Astrocyte (in vitro differentiated cells and primary cell): ENCODE data around the gene MEX3C. TPM values are rescaled to one million over a fixed set of nuclear protein-coding genes. Genes with fewer than 3 reads are reported as not detected.

ENCODE experiments used
- DNase-seq: peaks from one replicate; pipeline ENCODE4 v3.0.0-alpha.2; 2010; ENCODE audit warnings: low read depth
- FAIRE-seq: peaks from 2 replicates; lab custom pipeline; 2011; peaks lifted over from hg19 to GRCh38; lab: Jason Lieb, UNC
- H2AFZ ChIP-seq: 2 replicates; pipeline ENCODE4 v1.6.0; 2012; ENCODE audit warnings: low read depth, low read length, inconsistent platforms
- H3K27ac ChIP-seq: 2 replicates; pipeline ENCODE4 v1.5.1; 2011; ENCODE audit warnings: low read depth, low read length, inconsistent platforms
- H3K27me3 ChIP-seq: 2 replicates; pipeline ENCODE4 v1.6.0; 2011; ENCODE audit warnings: low read length, inconsistent platforms; ENCODE audit not compliant: insufficient read depth
- H3K36me3 ChIP-seq: 2 replicates; pipeline ENCODE4 v1.5.1; 2011; ENCODE audit warnings: low read length, inconsistent platforms; ENCODE audit not compliant: insufficient read depth
- H3K4me1 ChIP-seq: 2 replicates; pipeline ENCODE4 v1.5.1; 2011; ENCODE audit warnings: low read length, inconsistent platforms; ENCODE audit not compliant: insufficient read depth
- H3K4me2 ChIP-seq: 2 replicates; pipeline ENCODE4 v1.6.0; 2012; ENCODE audit warnings: low read length, inconsistent platforms
- H3K4me3 ChIP-seq: 2 replicates; pipeline ENCODE4 v1.5.1; 2011; ENCODE audit warnings: low read depth, mild to moderate bottlenecking, low read length, inconsistent platforms; ENCODE audit not compliant: insufficient read depth
- H3K79me2 ChIP-seq: 2 replicates; pipeline ENCODE4 v1.6.0; 2012; ENCODE audit warnings: mild to moderate bottlenecking, low read length, inconsistent platforms; ENCODE audit not compliant: insufficient read depth
- H3K9ac ChIP-seq: 2 replicates; pipeline ENCODE4 v1.6.0; 2012; ENCODE audit warnings: mild to moderate bottlenecking, low read length, inconsistent platforms
- H3K9me3 ChIP-seq: 2 replicates; pipeline ENCODE4 v1.5.1; 2012; ENCODE audit warnings: low read depth, mild to moderate bottlenecking, low read length, inconsistent platforms; ENCODE audit not compliant: insufficient read depth
- H4K20me1 ChIP-seq: 2 replicates; pipeline ENCODE4 v1.6.0; 2012; ENCODE audit warnings: low read length, inconsistent platforms; ENCODE audit not compliant: insufficient read depth
- H3K27ac Mint-ChIP-seq: one replicate; pipeline ENCODE4 v1.8.0; 2021; ENCODE audit warnings: mild to moderate bottlenecking, mixed read lengths; ENCODE audit not compliant: unreplicated experiment
- H3K27me3 Mint-ChIP-seq: one replicate; pipeline ENCODE4 v1.8.0; 2021; ENCODE audit warnings: low read depth, mixed read lengths; ENCODE audit not compliant: unreplicated experiment
- H3K36me3 Mint-ChIP-seq: one replicate; pipeline ENCODE4 v1.8.0; 2021; ENCODE audit warnings: low read depth, mixed read lengths; ENCODE audit not compliant: unreplicated experiment
- H3K4me1 Mint-ChIP-seq: one replicate; pipeline ENCODE4 v1.8.0; 2021; ENCODE audit warnings: low read depth, mixed read lengths; ENCODE audit not compliant: unreplicated experiment
- H3K4me3 Mint-ChIP-seq: one replicate; pipeline ENCODE4 v1.8.0; 2021; ENCODE audit warnings: mild to moderate bottlenecking, moderate library complexity, mixed read lengths; ENCODE audit not compliant: unreplicated experiment
- H3K9me3 Mint-ChIP-seq: one replicate; pipeline ENCODE4 v1.8.0; 2021; ENCODE audit warnings: mild to moderate bottlenecking, mixed read lengths; ENCODE audit not compliant: unreplicated experiment
- CTCF ChIP-seq: IDR thresholded peaks from 2 replicates; pipeline ENCODE4 v1.5.1; 2011; ENCODE audit warnings: low read depth, mild to moderate bottlenecking, inconsistent platforms, low read length, moderate library complexity; ENCODE audit not compliant: insufficient read depth
- EZH2 ChIP-seq: IDR thresholded peaks from 2 replicates; pipeline ENCODE4 v1.6.1; 2012; ENCODE audit warnings: mild to moderate bottlenecking, low read length, inconsistent platforms; ENCODE audit not compliant: insufficient read depth
- total RNA-seq: library from RNA; stranded (reverse); gene quantifications from 2 replicates; pipeline ENCODE4 v1.2.1, GENCODE V29; 2021

MEX3C gene
- total RNA-seq, 1 donor from 2014 or later, result 72.2 TPM

GRCh38 chr18:51133580-51134160 lies 63.8 kb downstream of the MEX3C start:
- no peak overlapping the region for H3K27ac Mint-ChIP-seq
- H3K36me3 Mint-ChIP-seq, result peaks cover 7% of the 10 kb centered on the region
- no peaks in the 10 kb centered on the region for H3K36me3 ChIP-seq
- H4K20me1 ChIP-seq, result no peaks in the 10 kb centered on the region
- no peaks in the 10 kb centered on the region for H3K27me3 ChIP-seq
- H3K4me3 Mint-ChIP-seq, result no peak overlapping the region
- H3K9me3 Mint-ChIP-seq, result no peaks in the 10 kb centered on the region
- no peak for DNase-seq
- no peak overlapping the region for H2AFZ ChIP-seq
- H3K4me2 ChIP-seq, result no peak overlapping the region
- H3K4me3 ChIP-seq, result no peak overlapping the region
- H3K27me3 Mint-ChIP-seq, result no peaks in the 10 kb centered on the region
- no peak overlapping the region for H3K9ac ChIP-seq
- no peaks in the 10 kb centered on the region for H3K9me3 ChIP-seq
- no peaks in the 10 kb centered on the region for H3K4me1 ChIP-seq
- H3K4me1 Mint-ChIP-seq, result peaks cover 6% of the 10 kb centered on the region
- no peak for FAIRE-seq
- H3K27ac ChIP-seq, result no peak overlapping the region
- TF ChIP-seq EZH2 (no peak), CTCF (no peak)
- no peaks in the 10 kb centered on the region for H3K79me2 ChIP-seq

- Histone ChIP-seq H3K27me3 (no peaks in the 10 kb centered on the region), H3K4me2 (no peak overlapping the region), H2AFZ (no peak overlapping the region), H4K20me1 (no peaks in the 10 kb centered on the region), H3K27ac (no peak overlapping the region), H3K79me2 (no peaks in the 10 kb centered on the region), H3K9me3 (no peaks in the 10 kb centered on the region), H3K4me3 (no peak overlapping the region), H3K9ac (no peak overlapping the region), H3K4me1 (no peaks in the 10 kb centered on the region), H3K36me3 (no peaks in the 10 kb centered on the region)
- Mint-ChIP-seq H3K36me3 (peaks cover 2% of the 10 kb centered on the region), H3K27ac (no peak overlapping the region), H3K4me1 (peaks cover 6% of the 10 kb centered on the region), H3K4me3 (no peak overlapping the region), H3K9me3 (no peaks in the 10 kb centered on the region), H3K27me3 (no peaks in the 10 kb centered on the region)
- no peak for FAIRE-seq
- TF ChIP-seq EZH2, result no peak
- no peak for TF ChIP-seq CTCF
- DNase-seq, result no peak
Measured at GRCh38 chr18:51132256-51132935, 65.1 kb downstream of the MEX3C start.

GRCh38 chr18:51128533-51128932 lies 68.9 kb downstream of the MEX3C start:
- no peaks in the 10 kb centered on the region for H3K9me3 ChIP-seq
- no peak overlapping the region for H3K4me3 Mint-ChIP-seq
- H3K36me3 Mint-ChIP-seq, result peaks cover 2% of the 10 kb centered on the region
- peaks cover under 1% of the 10 kb centered on the region for H3K4me1 Mint-ChIP-seq
- peaks cover 6% of the 10 kb centered on the region for H3K9me3 Mint-ChIP-seq
- H3K4me2 ChIP-seq, result no peak overlapping the region
- no peak overlapping the region for H3K27ac Mint-ChIP-seq
- H3K9ac ChIP-seq, result no peak overlapping the region
- DNase-seq (no peak), FAIRE-seq (no peak)
- H3K27me3 Mint-ChIP-seq, result no peaks in the 10 kb centered on the region
- no peak overlapping the region for H2AFZ ChIP-seq
- no peaks in the 10 kb centered on the region for H3K27me3 ChIP-seq
- no peaks in the 10 kb centered on the region for H3K79me2 ChIP-seq
- H3K4me3 ChIP-seq, result no peak overlapping the region
- H4K20me1 ChIP-seq, result no peaks in the 10 kb centered on the region
- no peaks in the 10 kb centered on the region for H3K36me3 ChIP-seq
- TF ChIP-seq CTCF (no peak), EZH2 (no peak)
- no peaks in the 10 kb centered on the region for H3K4me1 ChIP-seq
- H3K27ac ChIP-seq, result no peak overlapping the region
